ENCODE results near the gene SMARCA5.

Gene SMARCA5

GRCh38 chr4:143513314-143514168 is at the start of gene SMARCA5:
SMARCA5 (plus strand) TSS chr4:143513702; CDS start chr4:143513925, 223 bp downstream.
- peak within 1 kb of the TSS; percentile 96 for H3K9ac ChIP-seq (ENCODE audit: insufficient read length, low read depth)
- no peaks in the 10 kb centered on the region for H3K9me3 ChIP-seq (ENCODE audit: insufficient read depth, low read length)
- no peak for TF ChIP-seq SUZ12 (IDR thresholded peaks at IDR 0.05; ENCODE audit: extremely low read depth, insufficient read depth, insufficient read length)
- no peak for TF ChIP-seq YY1 (IDR thresholded peaks at IDR 0.05; ENCODE audit: insufficient read depth, insufficient read length)
- no peak for TF ChIP-seq ZNF274 (IDR thresholded peaks at IDR 0.05; ENCODE audit: low read depth, low read length)
- H3K4me1 ChIP-seq (ENCODE audit: insufficient read depth, insufficient read length): peaks cover 2% of the 10 kb centered on the region
- peak within 1 kb of the TSS; percentile 99 for H3K4me3 ChIP-seq (ENCODE audit: insufficient read length, low read depth)
- no peaks in the 10 kb centered on the region for H3K27me3 ChIP-seq (ENCODE audit: insufficient read depth, insufficient read length)
- peaks cover 14% of the 10 kb centered on the region for H3K36me3 ChIP-seq (ENCODE audit: insufficient read depth, insufficient read length, low read length)
- DNase-seq (ENCODE audit: low read depth, low spot score): peak; percentile 92

- no peak for DNase-seq (ENCODE audit: low read depth, low spot score)
These were observed 40.0 kb upstream of the SMARCA5 start for GRCh38 chr4:143473334-143474126.

GRCh38 chr4:143477487-143477886 is 36.0 kb upstream of the SMARCA5 start:
- Histone ChIP-seq H3K27me3 (ENCODE audit: insufficient read depth, insufficient read length) (no peaks in the 10 kb centered on the region), H3K9ac (ENCODE audit: insufficient read length, low read depth) (no peak overlapping the region), H3K9me3 (ENCODE audit: insufficient read depth, low read length) (no peaks in the 10 kb centered on the region), H3K4me3 (ENCODE audit: insufficient read length, low read depth) (no peak overlapping the region), H3K36me3 (ENCODE audit: insufficient read depth, insufficient read length, low read length) (no peaks in the 10 kb centered on the region), H3K4me1 (ENCODE audit: insufficient read depth, insufficient read length) (no peaks in the 10 kb centered on the region)
- DNase-seq (ENCODE audit: low read depth, low spot score): no peak
- TF ChIP-seq ZNF274 (IDR thresholded peaks at IDR 0.05; ENCODE audit: low read depth, low read length): no peak
- TF ChIP-seq YY1 (IDR thresholded peaks at IDR 0.05; ENCODE audit: insufficient read depth, insufficient read length): no peak
- no peak for TF ChIP-seq SUZ12 (IDR thresholded peaks at IDR 0.05; ENCODE audit: extremely low read depth, insufficient read depth, insufficient read length)

More at GRCh38 chr4:143473334-143474126, 40.0 kb upstream of the SMARCA5 start:
- peaks cover 2% of the 10 kb centered on the region for H3K36me3 ChIP-seq (ENCODE audit: insufficient read depth, insufficient read length, low read length)
- H3K9me3 ChIP-seq (ENCODE audit: insufficient read depth, low read length): no peaks in the 10 kb centered on the region
- H3K9ac ChIP-seq (ENCODE audit: insufficient read length, low read depth): no peak overlapping the region
- H3K27me3 ChIP-seq (ENCODE audit: insufficient read depth, insufficient read length): no peaks in the 10 kb centered on the region
- H3K4me1 ChIP-seq (ENCODE audit: insufficient read depth, insufficient read length): no peaks in the 10 kb centered on the region
- no peak overlapping the region for H3K4me3 ChIP-seq (ENCODE audit: insufficient read length, low read depth)
- TF ChIP-seq YY1 (IDR thresholded peaks at IDR 0.05; ENCODE audit: insufficient read depth, insufficient read length): no peak
- TF ChIP-seq ZNF274 (IDR thresholded peaks at IDR 0.05; ENCODE audit: low read depth, low read length): no peak
- no peak for TF ChIP-seq SUZ12 (IDR thresholded peaks at IDR 0.05; ENCODE audit: extremely low read depth, insufficient read depth, insufficient read length)

GRCh38 chr4:143481361-143481760 is 32.1 kb upstream of the SMARCA5 start:
- DNase-seq (ENCODE audit: low read depth, low spot score): no peak

GRCh38 chr4:143482840-143483239 is 30.7 kb upstream of the SMARCA5 start:
- H3K36me3 ChIP-seq (ENCODE audit: insufficient read depth, insufficient read length, low read length): no peaks in the 10 kb centered on the region
- no peak overlapping the region for H3K9ac ChIP-seq (ENCODE audit: insufficient read length, low read depth)
- DNase-seq (ENCODE audit: low read depth, low spot score): peak; percentile 3
- no peaks in the 10 kb centered on the region for H3K27me3 ChIP-seq (ENCODE audit: insufficient read depth, insufficient read length)
- no peaks in the 10 kb centered on the region for H3K9me3 ChIP-seq (ENCODE audit: insufficient read depth, low read length)
- no peak overlapping the region for H3K4me3 ChIP-seq (ENCODE audit: insufficient read length, low read depth)
- no peaks in the 10 kb centered on the region for H3K4me1 ChIP-seq (ENCODE audit: insufficient read depth, insufficient read length)
- TF ChIP-seq ZNF274 (IDR thresholded peaks at IDR 0.05; ENCODE audit: low read depth, low read length) (no peak), SUZ12 (IDR thresholded peaks at IDR 0.05; ENCODE audit: extremely low read depth, insufficient read depth, insufficient read length) (no peak), YY1 (IDR thresholded peaks at IDR 0.05; ENCODE audit: insufficient read depth, insufficient read length) (no peak)

More at GRCh38 chr4:143481361-143481760, 32.1 kb upstream of the SMARCA5 start:
- Histone ChIP-seq H3K4me3 (ENCODE audit: insufficient read length, low read depth) (no peak overlapping the region), H3K9me3 (ENCODE audit: insufficient read depth, low read length) (no peaks in the 10 kb centered on the region), H3K27me3 (ENCODE audit: insufficient read depth, insufficient read length) (no peaks in the 10 kb centered on the region), H3K4me1 (ENCODE audit: insufficient read depth, insufficient read length) (no peaks in the 10 kb centered on the region), H3K36me3 (ENCODE audit: insufficient read depth, insufficient read length, low read length) (no peaks in the 10 kb centered on the region), H3K9ac (ENCODE audit: insufficient read length, low read depth) (no peak overlapping the region)
- TF ChIP-seq ZNF274 (IDR thresholded peaks at IDR 0.05; ENCODE audit: low read depth, low read length) (no peak), YY1 (IDR thresholded peaks at IDR 0.05; ENCODE audit: insufficient read depth, insufficient read length) (no peak), SUZ12 (IDR thresholded peaks at IDR 0.05; ENCODE audit: extremely low read depth, insufficient read depth, insufficient read length) (no peak)

GRCh38 chr4:143486314-143486713 is 27.2 kb upstream of the SMARCA5 start:
- no peak for DNase-seq (ENCODE audit: low read depth, low spot score)
- no peaks in the 10 kb centered on the region for H3K27me3 ChIP-seq (ENCODE audit: insufficient read depth, insufficient read length)
- H3K4me1 ChIP-seq (ENCODE audit: insufficient read depth, insufficient read length): no peaks in the 10 kb centered on the region
- no peaks in the 10 kb centered on the region for H3K9me3 ChIP-seq (ENCODE audit: insufficient read depth, low read length)
- H3K36me3 ChIP-seq (ENCODE audit: insufficient read depth, insufficient read length, low read length): no peaks in the 10 kb centered on the region
- no peak for TF ChIP-seq SUZ12 (IDR thresholded peaks at IDR 0.05; ENCODE audit: extremely low read depth, insufficient read depth, insufficient read length)
- no peak for TF ChIP-seq ZNF274 (IDR thresholded peaks at IDR 0.05; ENCODE audit: low read depth, low read length)
- no peak overlapping the region for H3K9ac ChIP-seq (ENCODE audit: insufficient read length, low read depth)
- H3K4me3 ChIP-seq (ENCODE audit: insufficient read length, low read depth): no peak overlapping the region

GRCh38 chr4:143488687-143489086 is 24.8 kb upstream of the SMARCA5 start:
- no peaks in the 10 kb centered on the region for H3K4me1 ChIP-seq (ENCODE audit: insufficient read depth, insufficient read length)
- no peaks in the 10 kb centered on the region for H3K9me3 ChIP-seq (ENCODE audit: insufficient read depth, low read length)
- no peaks in the 10 kb centered on the region for H3K27me3 ChIP-seq (ENCODE audit: insufficient read depth, insufficient read length)
- H3K9ac ChIP-seq (ENCODE audit: insufficient read length, low read depth): no peak overlapping the region
- no peak for DNase-seq (ENCODE audit: low read depth, low spot score)
- no peak overlapping the region for H3K4me3 ChIP-seq (ENCODE audit: insufficient read length, low read depth)
- no peaks in the 10 kb centered on the region for H3K36me3 ChIP-seq (ENCODE audit: insufficient read depth, insufficient read length, low read length)
- TF ChIP-seq ZNF274 (IDR thresholded peaks at IDR 0.05; ENCODE audit: low read depth, low read length) (no peak), YY1 (IDR thresholded peaks at IDR 0.05; ENCODE audit: insufficient read depth, insufficient read length) (no peak), SUZ12 (IDR thresholded peaks at IDR 0.05; ENCODE audit: extremely low read depth, insufficient read depth, insufficient read length) (no peak)

Data from NT2/D1 (cell line).